Glutamatergic neuron (in vitro differentiated cells): ENCODE data around the gene TFF2. TPM values are rescaled to one million over a fixed set of nuclear protein-coding genes. Genes with fewer than 3 reads are reported as not detected.

Experiments used
- DNase-seq: peaks from one replicate; pipeline ENCODE4 v3.0.0; 2022
- H3K27ac Mint-ChIP-seq: one replicate; pipeline ENCODE4 v1.8.0; 2020; ENCODE audit warnings: mild to moderate bottlenecking, mixed read lengths, inconsistent platforms; ENCODE audit not compliant: unreplicated experiment
- H3K27me3 Mint-ChIP-seq: one replicate; pipeline ENCODE4 v1.8.0; 2020; ENCODE audit warnings: mild to moderate bottlenecking, moderate library complexity, mixed read lengths, inconsistent platforms; ENCODE audit not compliant: unreplicated experiment
- H3K36me3 Mint-ChIP-seq: one replicate; pipeline ENCODE4 v1.8.0; 2020; ENCODE audit warnings: mild to moderate bottlenecking, mixed read lengths, inconsistent platforms; ENCODE audit not compliant: unreplicated experiment
- H3K4me1 Mint-ChIP-seq: one replicate; pipeline ENCODE4 v1.8.0; 2020; ENCODE audit warnings: mild to moderate bottlenecking, low read depth, mixed read lengths, inconsistent platforms; ENCODE audit not compliant: unreplicated experiment
- H3K4me3 Mint-ChIP-seq: one replicate; pipeline ENCODE4 v1.8.0; 2020; ENCODE audit warnings: mild to moderate bottlenecking, mixed read lengths, inconsistent platforms; ENCODE audit not compliant: unreplicated experiment
- H3K9me3 Mint-ChIP-seq: one replicate; pipeline ENCODE4 v1.8.0; 2020; ENCODE audit warnings: mild to moderate bottlenecking, moderate library complexity, mixed read lengths, inconsistent platforms; ENCODE audit not compliant: unreplicated experiment
- long read RNA-seq: library from polyadenylated mRNA; unstranded; transcript quantifications from one replicate; pipeline ENCODE4 v2.0.0, GENCODE V29; 2020; ENCODE audit not compliant: unreplicated experiment
- total RNA-seq: library from RNA; stranded (reverse); fragmentation: NEBNext Ultra II Directional; extraction: Animal tissue kit (Norgen Biotek cat#: 25700); gene quantifications from one replicate; pipeline ENCODE4 v1.2.1, GENCODE V29; 2021; ENCODE audit not compliant: unreplicated experiment
- TF ChIP-seq, protein P1 (sequence below): fragments of 200-600 bp; sonication (generic); IDR thresholded peaks from one replicate; pipeline ENCODE4 v1.5.0; 2021; ENCODE audit not compliant: partially characterized antibody, unreplicated experiment

The TFF2 gene, protein sequence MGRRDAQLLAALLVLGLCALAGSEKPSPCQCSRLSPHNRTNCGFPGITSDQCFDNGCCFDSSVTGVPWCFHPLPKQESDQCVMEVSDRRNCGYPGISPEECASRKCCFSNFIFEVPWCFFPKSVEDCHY
- total RNA-seq, result not detected
- long read RNA-seq, result 0 reads

GRCh38 chr21:42350927-42351426, at the start of gene TFF2:
TSS of gene TFF2 (minus strand) at chr21:42350994. CDS start at chr21:42350957, 37 bp downstream.
- DNase-seq, result no peak
- peaks cover 3% of the 10 kb centered on the region for H3K4me1 Mint-ChIP-seq
- H3K4me3 Mint-ChIP-seq, result no peak within 1 kb of the TSS
- peaks cover 36% of the 10 kb centered on the region for H3K36me3 Mint-ChIP-seq
- TF ChIP-seq, protein P1, sequence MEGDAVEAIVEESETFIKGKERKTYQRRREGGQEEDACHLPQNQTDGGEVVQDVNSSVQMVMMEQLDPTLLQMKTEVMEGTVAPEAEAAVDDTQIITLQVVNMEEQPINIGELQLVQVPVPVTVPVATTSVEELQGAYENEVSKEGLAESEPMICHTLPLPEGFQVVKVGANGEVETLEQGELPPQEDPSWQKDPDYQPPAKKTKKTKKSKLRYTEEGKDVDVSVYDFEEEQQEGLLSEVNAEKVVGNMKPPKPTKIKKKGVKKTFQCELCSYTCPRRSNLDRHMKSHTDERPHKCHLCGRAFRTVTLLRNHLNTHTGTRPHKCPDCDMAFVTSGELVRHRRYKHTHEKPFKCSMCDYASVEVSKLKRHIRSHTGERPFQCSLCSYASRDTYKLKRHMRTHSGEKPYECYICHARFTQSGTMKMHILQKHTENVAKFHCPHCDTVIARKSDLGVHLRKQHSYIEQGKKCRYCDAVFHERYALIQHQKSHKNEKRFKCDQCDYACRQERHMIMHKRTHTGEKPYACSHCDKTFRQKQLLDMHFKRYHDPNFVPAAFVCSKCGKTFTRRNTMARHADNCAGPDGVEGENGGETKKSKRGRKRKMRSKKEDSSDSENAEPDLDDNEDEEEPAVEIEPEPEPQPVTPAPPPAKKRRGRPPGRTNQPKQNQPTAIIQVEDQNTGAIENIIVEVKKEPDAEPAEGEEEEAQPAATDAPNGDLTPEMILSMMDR, result no peak
- no peak within 1 kb of the TSS for H3K27ac Mint-ChIP-seq
- peaks cover 6% of the 10 kb centered on the region for H3K27me3 Mint-ChIP-seq
- H3K9me3 Mint-ChIP-seq, result peaks cover 6% of the 10 kb centered on the region

GRCh38 chr21:42400525-42400924, 49.7 kb upstream of the TFF2 start:
- DNase-seq, result no peak
- H3K4me3 Mint-ChIP-seq, result no peak overlapping the region
- H3K4me1 Mint-ChIP-seq, result peaks cover 40% of the 10 kb centered on the region
- TF ChIP-seq, protein P1, result no peak
- peaks cover 17% of the 10 kb centered on the region for H3K9me3 Mint-ChIP-seq
- peak overlapping the region; percentile 43 for H3K27ac Mint-ChIP-seq
- peaks cover 12% of the 10 kb centered on the region for H3K27me3 Mint-ChIP-seq
- H3K36me3 Mint-ChIP-seq, result peaks cover 8% of the 10 kb centered on the region

GRCh38 chr21:42398436-42399028, 47.7 kb upstream of the TFF2 start:
- TF ChIP-seq, protein P1, result no peak
- DNase-seq, result peak; percentile 59
- peak overlapping the region; percentile 72 for H3K4me3 Mint-ChIP-seq
- peak overlapping the region; percentile 96 for H3K27ac Mint-ChIP-seq
- peaks cover 8% of the 10 kb centered on the region for H3K36me3 Mint-ChIP-seq
- H3K4me1 Mint-ChIP-seq, result peaks cover 45% of the 10 kb centered on the region
- H3K9me3 Mint-ChIP-seq, result peaks cover 17% of the 10 kb centered on the region
- peaks cover 11% of the 10 kb centered on the region for H3K27me3 Mint-ChIP-seq

GRCh38 chr21:42397746-42398394, 47.1 kb upstream of the TFF2 start:
- H3K9me3 Mint-ChIP-seq, result peaks cover 17% of the 10 kb centered on the region
- peak overlapping the region; percentile 96 for H3K27ac Mint-ChIP-seq
- H3K27me3 Mint-ChIP-seq, result peaks cover 11% of the 10 kb centered on the region
- TF ChIP-seq, protein P1, result no peak
- DNase-seq, result no peak
- H3K36me3 Mint-ChIP-seq, result peaks cover 8% of the 10 kb centered on the region
- H3K4me3 Mint-ChIP-seq, result peak overlapping the region; percentile 79
- H3K4me1 Mint-ChIP-seq, result peaks cover 45% of the 10 kb centered on the region
